Peyer's patch (tissue), 4 donors: ENCODE results near the gene MGLL.

ENCODE experiments used
- POLR2A ChIP-seq, 2 donors: fragments of 450-650 bp; IDR thresholded peaks; one replicate each; pipeline ENCODE4 v1.5.1; 2017; ENCODE audit warnings: antibody characterized with exemption in 2 of 2, mild to moderate bottlenecking in 2 of 2, moderate library complexity in 2 of 2
- TF ChIP-seq, protein P1 (sequence below), 6 experiments: fragments of 450-650 bp in 4 of 6; fragments of 200-600 bp in 2 of 6; sonication (generic) in 1 of 6; IDR thresholded peaks; one replicate each; pipeline ENCODE4 v1.5.1; 2017 to 2019; ENCODE audit warnings: antibody characterized with exemption in 6 of 6, mild to moderate bottlenecking in 3 of 6, moderate library complexity in 1 of 6

DNA sequence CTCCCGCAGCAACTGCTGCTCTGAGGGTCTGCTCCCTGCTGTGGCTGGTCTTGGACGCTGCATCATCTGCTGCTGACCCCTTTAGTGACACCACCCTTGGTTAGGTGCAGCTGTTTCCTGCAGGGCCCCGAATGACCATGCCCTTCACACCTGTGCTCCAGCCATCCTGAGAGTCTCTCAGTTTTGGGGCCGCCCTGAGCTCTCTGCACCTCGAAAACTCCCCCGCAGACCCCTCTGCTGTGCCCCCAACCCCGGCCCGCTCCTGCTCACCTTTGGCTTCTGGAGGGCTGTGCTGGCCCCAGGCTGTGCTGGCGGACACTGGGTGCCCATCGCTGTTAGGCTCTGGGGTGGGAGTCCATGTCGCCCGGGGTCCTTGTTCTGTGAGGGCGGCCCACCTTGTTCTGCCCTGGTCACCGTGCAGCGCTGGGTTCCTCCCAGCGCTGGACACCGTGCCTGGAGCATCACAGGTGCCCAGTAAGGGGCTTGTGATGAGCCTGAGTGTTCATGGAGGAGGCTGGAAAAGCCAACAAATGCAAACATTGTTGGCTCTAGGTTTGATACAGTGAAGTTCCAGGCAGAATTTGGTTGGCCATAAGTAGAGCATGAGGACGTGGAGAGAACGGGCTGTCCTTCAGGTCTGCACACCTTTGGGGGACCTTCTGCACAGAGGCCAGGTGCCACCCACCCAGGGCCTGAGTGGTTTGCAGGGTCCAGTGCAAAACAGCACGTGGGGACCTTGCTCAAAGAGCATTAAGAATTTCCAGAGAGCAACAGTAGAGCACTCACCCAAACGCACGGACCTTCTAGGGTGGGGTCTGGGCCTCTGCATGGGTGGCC lies 137.2 kb downstream of the MGLL start:
- TF ChIP-seq, protein P1, sequence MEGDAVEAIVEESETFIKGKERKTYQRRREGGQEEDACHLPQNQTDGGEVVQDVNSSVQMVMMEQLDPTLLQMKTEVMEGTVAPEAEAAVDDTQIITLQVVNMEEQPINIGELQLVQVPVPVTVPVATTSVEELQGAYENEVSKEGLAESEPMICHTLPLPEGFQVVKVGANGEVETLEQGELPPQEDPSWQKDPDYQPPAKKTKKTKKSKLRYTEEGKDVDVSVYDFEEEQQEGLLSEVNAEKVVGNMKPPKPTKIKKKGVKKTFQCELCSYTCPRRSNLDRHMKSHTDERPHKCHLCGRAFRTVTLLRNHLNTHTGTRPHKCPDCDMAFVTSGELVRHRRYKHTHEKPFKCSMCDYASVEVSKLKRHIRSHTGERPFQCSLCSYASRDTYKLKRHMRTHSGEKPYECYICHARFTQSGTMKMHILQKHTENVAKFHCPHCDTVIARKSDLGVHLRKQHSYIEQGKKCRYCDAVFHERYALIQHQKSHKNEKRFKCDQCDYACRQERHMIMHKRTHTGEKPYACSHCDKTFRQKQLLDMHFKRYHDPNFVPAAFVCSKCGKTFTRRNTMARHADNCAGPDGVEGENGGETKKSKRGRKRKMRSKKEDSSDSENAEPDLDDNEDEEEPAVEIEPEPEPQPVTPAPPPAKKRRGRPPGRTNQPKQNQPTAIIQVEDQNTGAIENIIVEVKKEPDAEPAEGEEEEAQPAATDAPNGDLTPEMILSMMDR (IDR thresholded peaks at IDR 0.05) = no peak
- no peak for TF ChIP-seq POLR2A (IDR thresholded peaks at IDR 0.05)
